ENCODE data around the gene SLC25A21. TPM values are rescaled to one million over a fixed set of nuclear protein-coding genes. Genes with fewer than 3 reads are reported as not detected.

SLC25A21 gene
- total RNA-seq, 1 experiment from 2014 or later = 2.1 TPM

GRCh38 chr14:37036669-37037341 lies 135.6 kb downstream of the SLC25A21 start:
- in situ Hi-C loops (cut with HindIII; ENCODE audit: low pct_unique_long_range_greater_than_20kb, low sequenced_read_pairs) = no loop called here
- no TSS peak for BruUV-seq (replicated peaks)
- no peak overlapping the region for H3K4me3 ChIP-seq (ENCODE audit: low read depth in 2 of 2, low read length in 2 of 2)
- H3K27ac ChIP-seq (ENCODE audit: low read length) = no peak overlapping the region
- DNase-seq (ENCODE audit: low read depth, low spot score) (no peak), ATAC-seq (no peak)
- H3K9me3 ChIP-seq (ENCODE audit: control insufficient read depth, insufficient read depth, low read depth, low read length) = no peaks in the 10 kb centered on the region
- H3K36me3 ChIP-seq (ENCODE audit: control insufficient read depth, insufficient read depth, low read length) = no peaks in the 10 kb centered on the region
- no peak for TF ChIP-seq REST (IDR thresholded peaks at IDR 0.05; ENCODE audit: insufficient read depth in 1 of 2, low read depth in 2 of 2, low read length in 1 of 2)
- no peak for TF ChIP-seq POLR2AphosphoS5 (IDR thresholded peaks at IDR 0.05; ENCODE audit: low read depth, low read length)
- TF ChIP-seq SIN3A (IDR thresholded peaks at IDR 0.05; ENCODE audit: borderline replicate concordance, insufficient read depth, low read depth, low read length) = no peak
- TF ChIP-seq TCF7L2 (IDR thresholded peaks at IDR 0.05; ENCODE audit: low read depth, low read length) = no peak
- TF ChIP-seq CTCF (IDR thresholded peaks at IDR 0.05) = no peak
- CTCF ChIA-PET = no interaction called here
- intact Hi-C loops (cut with micrococcal nuclease; ENCODE audit: unreplicated experiment) = no loop called here
- POLR2A ChIA-PET = no interaction called here
- no peaks in the 10 kb centered on the region for H3K4me1 ChIP-seq (ENCODE audit: control insufficient read depth, insufficient read depth, low read length)
- H3K27me3 ChIP-seq (ENCODE audit: control insufficient read depth, insufficient read depth, low read length) = no peaks in the 10 kb centered on the region

- intact Hi-C loops (cut with micrococcal nuclease; ENCODE audit: unreplicated experiment) = no loop called here
- ChIA-PET CTCF (no interaction called here), POLR2A (no interaction called here)
- H3K4me3 ChIP-seq (ENCODE audit: low read depth in 2 of 2, low read length in 2 of 2) = no peak overlapping the region
- H3K36me3 ChIP-seq (ENCODE audit: control insufficient read depth, insufficient read depth, low read length) = no peaks in the 10 kb centered on the region
- BruUV-seq (replicated peaks) = no TSS peak
- H3K27me3 ChIP-seq (ENCODE audit: control insufficient read depth, insufficient read depth, low read length) = no peaks in the 10 kb centered on the region
- in situ Hi-C loops (cut with HindIII; ENCODE audit: low pct_unique_long_range_greater_than_20kb, low sequenced_read_pairs) = no loop called here
- no peak for TF ChIP-seq SIN3A (IDR thresholded peaks at IDR 0.05; ENCODE audit: borderline replicate concordance, insufficient read depth, low read depth, low read length)
- TF ChIP-seq REST (IDR thresholded peaks at IDR 0.05; ENCODE audit: insufficient read depth in 1 of 2, low read depth in 2 of 2, low read length in 1 of 2) = no peak
- no peak for TF ChIP-seq CTCF (IDR thresholded peaks at IDR 0.05)
- TF ChIP-seq POLR2AphosphoS5 (IDR thresholded peaks at IDR 0.05; ENCODE audit: low read depth, low read length) = no peak
- no peak for TF ChIP-seq TCF7L2 (IDR thresholded peaks at IDR 0.05; ENCODE audit: low read depth, low read length)
- no peak for ATAC-seq
- no peaks in the 10 kb centered on the region for H3K4me1 ChIP-seq (ENCODE audit: control insufficient read depth, insufficient read depth, low read length)
- no peaks in the 10 kb centered on the region for H3K9me3 ChIP-seq (ENCODE audit: control insufficient read depth, insufficient read depth, low read depth, low read length)
- H3K27ac ChIP-seq (ENCODE audit: low read length) = no peak overlapping the region
- DNase-seq (ENCODE audit: low read depth, low spot score) = no peak
These were observed 137.0 kb downstream of the SLC25A21 start for GRCh38 chr14:37035401-37035800.
